IMR-90 (cell line): ENCODE results near the gene AAGAB. TPM values are rescaled to one million over a fixed set of nuclear protein-coding genes. Genes with fewer than 3 reads are reported as not detected.

ENCODE experiments used
- ATAC-seq: fragments of 200-7000 bp; cut with Tn5 transposase; 2 replicates; pipeline ENCODE4 v1.9.1; 2020; ENCODE audit warnings: low read depth, mild to moderate bottlenecking, moderate library complexity
- BruUV-seq: library from RNA; stranded (reverse); fragments of 400-500 nt; replicated peaks from 2 replicates; lab custom pipeline; 2021; lab: Mats Ljungman, UMichigan
- CTCF ChIA-PET: fragments of 300-600 bp; formaldehyde crosslinking; extraction: SDS; loops from one replicate; lab custom pipeline; 2021; ENCODE audit warnings: antibody characterized with exemption; lab: Yijun Ruan, JAX
- POLR2A ChIA-PET: fragments of 300-600 bp; sonication (Branson Sonifier 250); formaldehyde crosslinking; loops from one replicate; lab custom pipeline; 2022; ENCODE audit warnings: antibody characterized with exemption; ENCODE audit not compliant: unreplicated experiment; lab: Charles Lee
- DNase-seq: peaks from one replicate; pipeline ENCODE4 v3.0.0; 2013
- H2AFZ ChIP-seq: replicated peaks from 2 replicates; pipeline ENCODE3; 2013; ENCODE audit warnings: low read length, mild to moderate bottlenecking; ENCODE audit not compliant: poor library complexity
- H2AK5ac ChIP-seq: 2 replicates; pipeline ENCODE4 v1.6.1; 2013; ENCODE audit warnings: low read depth, low read length, inconsistent platforms
- H2AK9ac ChIP-seq: replicated peaks from 2 replicates; pipeline ENCODE3; 2013; ENCODE audit warnings: mild to moderate bottlenecking, low read depth, low read length, moderate library complexity; ENCODE audit not compliant: poor library complexity
- H2BK120ac ChIP-seq: 2 replicates; pipeline ENCODE4 v1.6.1; 2013; ENCODE audit warnings: low read depth, low read length, inconsistent platforms
- H2BK15ac ChIP-seq: 3 replicates; pipeline ENCODE4 v1.6.1; 2013; ENCODE audit warnings: low read depth, low read length, inconsistent platforms
- H2BK20ac ChIP-seq: 2 replicates; pipeline ENCODE4 v1.6.1; 2013; ENCODE audit warnings: low read depth, mild to moderate bottlenecking, inconsistent platforms, low read length, moderate library complexity
- H2BK5ac ChIP-seq: 2 replicates; pipeline ENCODE4 v1.6.1; 2013; ENCODE audit warnings: mild to moderate bottlenecking, low read depth, low read length, inconsistent platforms; ENCODE audit not compliant: poor library complexity, severe bottlenecking
- H3K14ac ChIP-seq: replicated peaks from 2 replicates; pipeline ENCODE4 v1.6.1; 2013; ENCODE audit warnings: low read depth, low read length, inconsistent platforms
- H3K18ac ChIP-seq: 2 replicates; pipeline ENCODE4 v1.6.1; 2013; ENCODE audit warnings: low read depth, low read length, control low read depth
- H3K23ac ChIP-seq: 2 replicates; pipeline ENCODE4 v1.6.1; 2013; ENCODE audit warnings: low read depth, low read length, inconsistent platforms
- H3K27ac ChIP-seq: 2 replicates; pipeline ENCODE4 v1.5.1; 2013; ENCODE audit warnings: mild to moderate bottlenecking, control low read depth, low read length; ENCODE audit not compliant: insufficient read depth
- H3K27me3 ChIP-seq: 2 replicates; pipeline ENCODE4 v1.6.1; 2013; ENCODE audit warnings: low read length; ENCODE audit not compliant: control insufficient read depth, insufficient read depth
- H3K36me3 ChIP-seq: 2 replicates; pipeline ENCODE4 v1.6.1; 2013; ENCODE audit warnings: low read length, mixed read lengths; ENCODE audit not compliant: control insufficient read depth, insufficient read depth
- H3K4ac ChIP-seq: 2 replicates; pipeline ENCODE4 v1.6.1; 2013; ENCODE audit warnings: low read depth, low read length, inconsistent platforms
- H3K4me1 ChIP-seq: 2 replicates; pipeline ENCODE4 v1.6.1; 2013; ENCODE audit warnings: low read length, mixed read lengths; ENCODE audit not compliant: control insufficient read depth, insufficient read depth
- H3K4me2 ChIP-seq: 2 replicates; pipeline ENCODE4 v1.6.1; 2013; ENCODE audit warnings: low read depth, mild to moderate bottlenecking, control low read depth, low read length, moderate library complexity
- H3K4me3 ChIP-seq: 2 replicates; pipeline ENCODE4 v1.5.1; 2013; ENCODE audit warnings: low read depth, mild to moderate bottlenecking, control low read depth, low read length, moderate library complexity; ENCODE audit not compliant: insufficient read depth
- H3K56ac ChIP-seq: 2 replicates; pipeline ENCODE4 v1.6.1; 2013; ENCODE audit warnings: low read length, inconsistent platforms; ENCODE audit not compliant: insufficient read depth; ENCODE audit errors: extremely low read depth
- H3K79me1 ChIP-seq, 2 experiments: 2 replicates each; pipeline ENCODE4 v1.6.1; 2013; ENCODE audit warnings: low read length in 2 of 2, inconsistent platforms in 1 of 2, low read depth in 1 of 2
- H3K9ac ChIP-seq: 2 replicates; pipeline ENCODE4 v1.6.1; 2013; ENCODE audit warnings: low read depth, low read length, control low read depth
- H3K9me1 ChIP-seq: 2 replicates; pipeline ENCODE4 v1.6.1; 2013; ENCODE audit warnings: low read length, inconsistent platforms; ENCODE audit not compliant: insufficient read depth
- H3K9me3 ChIP-seq: 2 replicates; pipeline ENCODE4 v1.6.1; 2013; ENCODE audit warnings: low read length; ENCODE audit not compliant: control insufficient read depth, insufficient read depth
- H4K20me1 ChIP-seq: 2 replicates; pipeline ENCODE4 v1.6.1; 2013; ENCODE audit warnings: low read length, inconsistent platforms; ENCODE audit not compliant: insufficient read depth
- H4K5ac ChIP-seq: 2 replicates; pipeline ENCODE4 v1.6.1; 2013; ENCODE audit warnings: mild to moderate bottlenecking, low read depth, low read length, control low read depth
- H4K8ac ChIP-seq, 2 experiments: 2 replicates each; pipeline ENCODE4 v1.6.1; 2013; ENCODE audit warnings: low read depth in 2 of 2, low read length in 2 of 2, control low read depth in 1 of 2, inconsistent platforms in 1 of 2
- H4K91ac ChIP-seq: 2 replicates; pipeline ENCODE4 v1.6.1; 2013; ENCODE audit warnings: low read depth, low read length, inconsistent platforms; ENCODE audit not compliant: insufficient read depth
- CHD1 ChIP-seq: IDR thresholded peaks from 2 replicates; pipeline ENCODE4 v1.6.1; 2012; ENCODE audit warnings: low read depth, low read length, improper control_type of control experiment
- MAFK ChIP-seq: IDR thresholded peaks from 2 replicates; pipeline ENCODE4 v1.6.1; 2012; ENCODE audit warnings: low read depth, low read length, improper control_type of control experiment
- WGBS, 2 experiments: methylation state at CpG; one replicate each; pipeline versions ENCODE4 v1.1.5 to v1.1.7; 2013; ENCODE audit warnings: missing lambda C conversion rate in 2 of 2; ENCODE audit not compliant: insufficient read length in 1 of 2; ENCODE audit errors: extremely low coverage in 2 of 2; 5-methylcytosine and 5-hydroxymethylcytosine counted together
- dilution Hi-C: fragments of 300-500 bp; cut with HindIII; formaldehyde crosslinking; loops from one replicate; pipeline ENCODE4 v1.14.3; 2018; ENCODE audit warnings: low sequenced_read_pairs; ENCODE audit not compliant: unreplicated experiment
- in situ Hi-C: fragments of 300-500 bp; cut with MboI; formaldehyde crosslinking; loops from 3 replicates; pipeline ENCODE4 v1.14.3; 2019; ENCODE audit warnings: low sequenced_read_pairs, inconsistent platforms, mixed read lengths
- intact Hi-C: fragments of 100-400 bp; cut with micrococcal nuclease; formaldehyde crosslinking; loops from 2 replicates; pipeline ENCODE4 v1.10.0; 2022
- polyA plus RNA-seq, 3 experiments: library from polyadenylated mRNA; depleted of rRNA; stranded (reverse); fragments of >200 nt; gene quantifications; 2 replicates each; pipeline ENCODE4 v1.2.3, GENCODE V29; 2012; ENCODE audit warnings: low replicate concordance in 1 of 3
- total RNA-seq: library from RNA; depleted of rRNA; stranded (reverse); fragments of >200 nt; gene quantifications from 2 replicates; pipeline ENCODE4 v1.2.3, GENCODE V29; 2012

Gene AAGAB
- total and polyA plus RNA-seq, 2 of the 4 experiments (the other 2 are of a cell fraction) = 26.1 to 69.7 TPM

DNA sequence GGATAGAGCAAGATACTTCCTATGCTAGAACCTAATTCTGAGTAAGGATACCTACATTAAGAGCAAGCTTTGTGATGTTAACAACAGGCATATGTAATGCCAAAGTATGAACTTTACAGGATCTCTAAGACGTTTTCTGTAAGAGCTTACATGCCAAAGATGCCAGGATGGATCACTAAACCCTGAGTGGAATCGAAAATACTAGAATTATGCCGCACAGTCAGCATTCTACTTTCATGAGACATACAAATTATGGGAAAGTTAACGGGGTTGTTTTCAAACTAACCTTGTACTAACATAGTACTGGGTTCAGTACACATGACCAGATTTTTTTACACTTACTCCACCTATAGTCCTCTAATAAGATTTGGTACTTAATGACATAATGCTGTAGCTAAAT, 55.1 kb downstream of the AAGAB start:
- CTCF ChIA-PET = no interaction called here
- no peak overlapping the region for H3K9ac ChIP-seq
- ATAC-seq = no peak
- H3K4me3 ChIP-seq = no peak overlapping the region
- no peak overlapping the region for H4K5ac ChIP-seq
- no peak overlapping the region for H2BK120ac ChIP-seq
- no peak overlapping the region for H2AK9ac ChIP-seq
- intact Hi-C loops (loop anchor here (5.0 kb wide), 1 partner anchor 638 kb away; no protein-coding TSS in a partner anchor), in situ Hi-C loops (loop anchor here (10.0 kb wide), 1 partner anchor 255 kb away; no protein-coding TSS in a partner anchor), dilution Hi-C loops (no loop called here)
- H3K79me1 ChIP-seq = peaks cover 0 to 27% of the 10 kb centered on the region in 2 experiments; a peak in 2 of 4 replicates
- peak; percentile 80 for TF ChIP-seq MAFK
- TF ChIP-seq CHD1 = no peak
- WGBS, 2 experiments = 29% methylated on average over 1 of the region's 4 CpGs; no CpG with 5 or more reads in 1 of the 2 experiments
- H3K9me3 ChIP-seq = no peaks in the 10 kb centered on the region
- H3K56ac ChIP-seq = 0 out of 2 replicates have a peak overlapping the region, but pooled peaks have one; percentile 16
- peaks cover 37% of the 10 kb centered on the region for H3K9me1 ChIP-seq
- peak overlapping the region; percentile 16; the same call in 1 of the 2 replicates for H2BK20ac ChIP-seq
- H3K4ac ChIP-seq = peak overlapping the region; percentile 6; the same call in 1 of the 2 replicates
- no peak overlapping the region for H2AK5ac ChIP-seq
- no peak overlapping the region for H2AFZ ChIP-seq
- H3K4me2 ChIP-seq = no peak overlapping the region
- H3K18ac ChIP-seq = no peak overlapping the region
- H3K4me1 ChIP-seq = peaks cover 26% of the 10 kb centered on the region
- 0 out of 4 replicates have a peak overlapping the region, but pooled peaks of 1 of the 2 experiments have one; percentile 18 for H4K8ac ChIP-seq
- peaks cover 22% of the 10 kb centered on the region; the same call in 1 of the 2 replicates for H4K20me1 ChIP-seq
- H3K14ac ChIP-seq = no peak overlapping the region
- peak; percentile 63 for DNase-seq
- POLR2A ChIA-PET = no interaction called here
- peak overlapping the region; percentile 20; the same call in 1 of the 2 replicates for H3K23ac ChIP-seq
- H3K36me3 ChIP-seq = peaks cover 9% of the 10 kb centered on the region; the same call in 1 of the 2 replicates
- no peak overlapping the region for H2BK15ac ChIP-seq
- H3K27ac ChIP-seq = no peak overlapping the region
- H3K27me3 ChIP-seq = no peaks in the 10 kb centered on the region
- H4K91ac ChIP-seq = no peak overlapping the region
- BruUV-seq = no TSS peak
- peak overlapping the region; percentile 77 for H2BK5ac ChIP-seq
